Left ventricle myocardium inferior (tissue), 1 donor: ENCODE measurements around the gene CENPO. TPM values are rescaled to one million over a fixed set of nuclear protein-coding genes. Genes with fewer than 3 reads are reported as not detected.

Experiments
- DNase-seq: peaks from one replicate; pipeline ENCODE4 v3.0.0-alpha.2; 2020
- H3K27ac ChIP-seq: fragments of 200-600 bp; replicated peaks from 2 replicates; pipeline ENCODE4 v1.8.0; 2021
- H3K27me3 ChIP-seq: fragments of 200-600 bp; 2 replicates; pipeline ENCODE4 v1.8.0; 2021; ENCODE audit warnings: low read depth
- H3K36me3 ChIP-seq: fragments of 200-600 bp; 2 replicates; pipeline ENCODE4 v1.8.0; 2021
- H3K4me1 ChIP-seq: fragments of 200-600 bp; 2 replicates; pipeline ENCODE4 v1.8.0; 2021
- H3K4me3 ChIP-seq: fragments of 200-600 bp; 2 replicates; pipeline ENCODE4 v1.8.0; 2021; ENCODE audit warnings: mild to moderate bottlenecking, moderate library complexity
- H3K9me3 ChIP-seq: fragments of 200-600 bp; replicated peaks from 2 replicates; pipeline ENCODE4 v1.8.0; 2021
- intact Hi-C: fragments of 100-400 bp; cut with micrococcal nuclease; formaldehyde crosslinking; loops from one replicate; pipeline ENCODE4 v1.11.0; 2022
- total RNA-seq: library from RNA; stranded (reverse); fragmentation: NEBNext Ultra II Directional; extraction: Animal tissue kit (Norgen Biotek cat#: 25700); gene quantifications from one replicate; pipeline ENCODE4 v1.2.1, GENCODE V29; 2021
- TF ChIP-seq, protein P1 (sequence below): fragments of 200-600 bp; IDR thresholded peaks from 2 replicates; pipeline ENCODE4 v1.8.0; 2021; ENCODE audit warnings: antibody characterized with exemption, mild to moderate bottlenecking, borderline replicate concordance
- donor health status: DM: no; HTN: yes; CAD: no; lungs with severe emphysema.

The CENPO gene
- total RNA-seq, 1 donor from 2014 or later: 2.2 TPM

- intact Hi-C loops: no loop called here
- no peaks in the 10 kb centered on the region for H3K27me3 ChIP-seq
- peaks cover 6% of the 10 kb centered on the region for H3K36me3 ChIP-seq
- H3K4me1 ChIP-seq: peaks cover 10% of the 10 kb centered on the region
- DNase-seq: no peak
- H3K9me3 ChIP-seq: no peaks in the 10 kb centered on the region
- no peak overlapping the region for H3K4me3 ChIP-seq
- H3K27ac ChIP-seq: no peak overlapping the region
- TF ChIP-seq, protein P1, sequence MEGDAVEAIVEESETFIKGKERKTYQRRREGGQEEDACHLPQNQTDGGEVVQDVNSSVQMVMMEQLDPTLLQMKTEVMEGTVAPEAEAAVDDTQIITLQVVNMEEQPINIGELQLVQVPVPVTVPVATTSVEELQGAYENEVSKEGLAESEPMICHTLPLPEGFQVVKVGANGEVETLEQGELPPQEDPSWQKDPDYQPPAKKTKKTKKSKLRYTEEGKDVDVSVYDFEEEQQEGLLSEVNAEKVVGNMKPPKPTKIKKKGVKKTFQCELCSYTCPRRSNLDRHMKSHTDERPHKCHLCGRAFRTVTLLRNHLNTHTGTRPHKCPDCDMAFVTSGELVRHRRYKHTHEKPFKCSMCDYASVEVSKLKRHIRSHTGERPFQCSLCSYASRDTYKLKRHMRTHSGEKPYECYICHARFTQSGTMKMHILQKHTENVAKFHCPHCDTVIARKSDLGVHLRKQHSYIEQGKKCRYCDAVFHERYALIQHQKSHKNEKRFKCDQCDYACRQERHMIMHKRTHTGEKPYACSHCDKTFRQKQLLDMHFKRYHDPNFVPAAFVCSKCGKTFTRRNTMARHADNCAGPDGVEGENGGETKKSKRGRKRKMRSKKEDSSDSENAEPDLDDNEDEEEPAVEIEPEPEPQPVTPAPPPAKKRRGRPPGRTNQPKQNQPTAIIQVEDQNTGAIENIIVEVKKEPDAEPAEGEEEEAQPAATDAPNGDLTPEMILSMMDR: no peak
Measured at GRCh38 chr2:24787532-24787931, 5.7 kb upstream of the CENPO start.

DNA sequence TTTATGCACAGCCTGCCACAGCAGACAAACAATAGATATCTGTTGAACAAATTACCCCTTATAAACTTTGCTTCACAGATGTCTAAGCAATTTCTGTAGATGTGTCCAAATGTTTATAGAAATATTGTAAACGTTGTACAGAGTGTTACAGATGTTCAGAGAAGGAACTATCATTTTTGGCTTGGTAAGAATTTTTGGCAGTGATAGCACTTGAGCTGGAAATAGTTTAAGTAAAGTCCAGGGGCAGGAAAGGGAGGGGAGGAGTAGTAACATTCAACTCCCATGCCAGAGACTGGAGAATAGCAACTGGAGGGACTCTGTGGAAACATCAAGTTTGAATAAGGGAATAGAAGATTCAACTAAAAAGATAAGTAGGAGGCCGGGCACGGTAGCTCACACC lies 4.4 kb upstream of the CENPO start:
- TF ChIP-seq, protein P1: no peak
- Histone ChIP-seq H3K27ac (no peak overlapping the region), H3K36me3 (peaks cover 6% of the 10 kb centered on the region), H3K4me1 (peaks cover 18% of the 10 kb centered on the region), H3K27me3 (no peaks in the 10 kb centered on the region), H3K4me3 (no peak overlapping the region), H3K9me3 (no peaks in the 10 kb centered on the region)
- no peak for DNase-seq
- intact Hi-C loops: no loop called here

DNA sequence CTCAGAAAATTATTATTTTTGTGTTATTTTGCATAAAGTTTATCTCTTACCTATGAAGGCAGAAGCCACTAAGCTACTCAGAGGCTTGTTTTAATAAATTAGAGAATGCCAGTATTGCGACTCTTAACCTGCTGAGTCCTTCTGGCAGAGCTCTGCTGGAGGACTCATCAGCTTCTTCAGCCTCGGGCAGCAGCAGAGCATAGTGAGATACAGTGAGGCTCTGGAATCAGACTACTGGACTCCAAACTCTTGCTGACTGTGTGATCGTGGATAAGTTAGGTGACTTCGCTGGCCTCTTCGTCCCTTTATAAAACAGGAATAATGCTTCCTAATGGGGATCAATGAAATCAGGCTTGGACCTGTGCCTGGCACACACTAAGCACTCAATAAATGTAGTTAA lies 1.8 kb upstream of the CENPO start:
- H3K36me3 ChIP-seq: peaks cover 6% of the 10 kb centered on the region
- H3K4me3 ChIP-seq: no peak overlapping the region
- no peak overlapping the region for H3K27ac ChIP-seq

DNA sequence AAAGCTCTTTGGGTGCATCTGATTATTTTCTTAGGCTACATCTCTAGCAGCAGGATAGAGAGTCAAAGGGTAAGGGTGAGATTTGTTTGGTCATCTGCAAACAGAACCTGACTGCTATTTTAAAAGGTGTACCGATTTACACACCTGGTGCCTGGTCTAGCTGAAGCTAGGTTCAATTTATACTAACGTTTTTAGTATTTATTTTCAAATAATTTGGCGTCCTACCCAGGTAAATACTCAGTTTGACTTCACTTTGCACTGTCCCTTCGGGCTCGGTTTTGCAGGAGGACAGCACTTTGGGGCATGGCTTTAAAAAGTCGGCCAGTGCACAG lies 717 bp upstream of the CENPO start:
- intact Hi-C loops: no loop called here
- H3K9me3 ChIP-seq: no peaks in the 10 kb centered on the region
- H3K4me1 ChIP-seq: peaks cover 22% of the 10 kb centered on the region
- H3K27me3 ChIP-seq: no peaks in the 10 kb centered on the region
- H3K36me3 ChIP-seq: peaks cover 6% of the 10 kb centered on the region
- no peak for DNase-seq
- TF ChIP-seq, protein P1: no peak
- peak overlapping the region; percentile 79 for H3K4me3 ChIP-seq
- H3K27ac ChIP-seq: peak overlapping the region; percentile 99

More for the DNA sequence above, 1.8 kb upstream of the CENPO start:
- no peak for DNase-seq
- intact Hi-C loops: no loop called here
- H3K9me3 ChIP-seq: no peaks in the 10 kb centered on the region
- no peaks in the 10 kb centered on the region for H3K27me3 ChIP-seq
- peaks cover 22% of the 10 kb centered on the region for H3K4me1 ChIP-seq
- TF ChIP-seq, protein P1: no peak

DNA sequence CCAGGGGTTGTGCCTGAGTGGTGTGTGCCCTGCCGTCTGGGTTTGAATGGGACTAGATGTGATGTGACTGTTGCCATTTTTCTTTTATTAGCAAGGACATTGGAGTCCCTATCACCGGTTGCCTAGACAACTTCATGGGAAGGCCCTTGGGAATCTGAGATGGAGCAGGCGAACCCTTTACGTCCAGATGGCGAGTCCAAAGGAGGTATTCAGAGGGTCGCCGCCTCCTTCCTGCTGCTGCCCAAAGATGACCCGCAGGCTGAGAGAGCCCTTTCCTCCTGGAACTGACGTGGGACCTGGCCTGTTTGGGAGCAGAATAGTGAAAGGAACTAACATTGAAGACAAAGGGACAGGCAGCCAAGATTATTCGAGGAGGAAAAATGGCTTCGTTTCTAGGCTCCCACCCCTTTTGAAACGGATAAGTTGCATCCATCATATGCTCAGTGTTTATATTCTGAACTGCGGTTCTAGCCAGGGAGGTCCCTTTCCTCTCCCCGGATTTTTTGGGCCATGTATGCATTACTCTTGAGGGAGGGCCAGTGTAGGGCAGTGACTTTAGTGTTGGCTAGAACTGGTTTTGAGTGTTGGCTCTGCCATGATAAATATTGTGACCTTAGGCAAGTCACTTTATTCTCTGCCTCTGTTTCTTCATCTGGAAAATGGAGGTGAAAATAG lies 673 bp downstream of the CENPO start:
- no peak for DNase-seq
- intact Hi-C loops: no loop called here
- H3K27me3 ChIP-seq: no peaks in the 10 kb centered on the region
- H3K36me3 ChIP-seq: peaks cover 6% of the 10 kb centered on the region
- H3K27ac ChIP-seq: peak overlapping the region; percentile 99
- H3K4me3 ChIP-seq: peak overlapping the region; percentile 79
- peaks cover 21% of the 10 kb centered on the region for H3K4me1 ChIP-seq
- TF ChIP-seq, protein P1: no peak
- no peaks in the 10 kb centered on the region for H3K9me3 ChIP-seq
